Measurements from ENCODE around the gene PIGN.
A peak's percentile ranks its signal among the peaks of the same experiment; 100 is the strongest.

Gene PIGN

DNA sequence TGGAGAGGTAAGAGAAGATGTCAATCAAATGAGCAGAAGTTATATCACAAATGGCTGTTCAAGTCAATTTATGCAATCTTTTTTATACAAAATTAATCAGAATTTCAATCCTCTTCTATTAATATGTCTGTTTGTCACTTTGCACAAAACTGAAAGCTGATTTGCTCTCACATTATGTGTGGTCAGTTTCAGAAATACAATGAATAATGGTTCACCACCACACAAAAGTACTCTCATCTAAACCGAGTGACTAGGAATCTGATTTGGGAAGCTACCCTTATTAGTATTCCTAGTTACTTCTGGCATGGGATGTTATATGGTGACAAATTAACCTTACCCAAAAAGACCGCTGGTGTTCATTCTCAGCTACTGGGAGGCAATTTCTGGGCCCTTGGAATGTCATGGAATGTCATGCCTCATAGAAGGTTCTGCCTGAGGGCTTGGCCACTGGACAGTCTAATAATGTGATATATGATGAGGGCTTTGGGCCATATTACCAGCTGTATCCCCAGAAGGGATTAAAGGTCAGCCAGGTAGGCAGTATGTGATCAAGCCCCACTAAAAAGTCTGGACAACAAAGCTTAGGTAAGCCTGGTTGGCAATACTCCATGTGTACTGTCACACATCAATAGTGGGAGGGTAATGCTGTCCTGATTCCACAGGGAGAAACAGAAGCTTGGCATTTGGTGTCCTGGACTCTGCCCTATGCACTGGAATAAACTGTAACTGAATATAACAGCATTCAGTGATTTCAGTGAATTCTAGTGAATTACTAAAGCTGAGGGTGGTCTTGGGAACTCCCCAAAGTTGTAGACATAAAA is 113.2 kb downstream of the PIGN start:
- no peak for TF ChIP-seq CTCF (conservative IDR thresholded peaks at IDR 0.05; ENCODE audit: control insufficient read depth, insufficient read depth, low read depth, low read length)
- H3K4me3 ChIP-seq (ENCODE audit: control insufficient read depth, low read depth, low read length): no peak overlapping the region
- DNase-seq (ENCODE audit: low read depth): no peak

DNA sequence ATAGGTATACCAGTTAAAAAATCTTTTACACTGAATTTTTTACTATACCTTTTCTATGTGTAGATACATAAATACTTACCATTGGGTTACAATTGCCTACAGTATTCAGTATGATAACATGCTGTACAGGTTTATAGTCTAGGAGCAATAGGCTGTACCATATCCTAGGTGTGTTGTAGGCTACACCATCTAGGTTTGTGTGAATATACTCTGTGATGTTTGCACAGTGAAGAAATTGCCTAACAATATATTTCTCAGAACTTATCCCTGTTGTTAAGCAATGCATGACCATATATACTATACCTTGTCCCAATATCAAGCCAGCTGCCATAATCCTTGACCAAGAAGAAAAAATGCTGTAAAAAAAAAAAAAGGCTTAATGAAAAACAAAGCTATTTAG is 114.5 kb downstream of the PIGN start:
- no peak for DNase-seq (ENCODE audit: low read depth)
- no peak for TF ChIP-seq CTCF (conservative IDR thresholded peaks at IDR 0.05; ENCODE audit: control insufficient read depth, insufficient read depth, low read depth, low read length)
- no peak overlapping the region for H3K4me3 ChIP-seq (ENCODE audit: control insufficient read depth, low read depth, low read length)

DNA sequence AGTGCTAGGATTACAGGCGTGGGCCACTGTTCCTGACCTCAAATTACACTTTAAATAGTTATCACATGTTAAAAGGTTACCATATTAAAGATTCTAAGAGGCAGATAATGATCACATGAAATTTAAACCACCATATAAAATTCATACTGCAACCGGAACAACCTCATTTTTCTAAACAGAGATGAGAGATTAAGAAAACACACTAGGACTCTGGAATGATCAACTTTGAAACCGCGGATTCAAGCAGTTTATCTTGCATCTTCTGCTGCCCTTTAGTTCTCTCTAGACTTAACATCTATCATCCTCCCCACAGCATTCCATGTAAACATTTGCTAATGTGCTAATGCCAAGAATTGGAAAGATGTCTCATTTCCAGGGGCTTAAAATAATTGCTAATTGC is 115.8 kb downstream of the PIGN start:
- DNase-seq (ENCODE audit: low read depth): no peak
- TF ChIP-seq CTCF (conservative IDR thresholded peaks at IDR 0.05; ENCODE audit: control insufficient read depth, insufficient read depth, low read depth, low read length): no peak
- H3K4me3 ChIP-seq (ENCODE audit: control insufficient read depth, low read depth, low read length): no peak overlapping the region

DNA sequence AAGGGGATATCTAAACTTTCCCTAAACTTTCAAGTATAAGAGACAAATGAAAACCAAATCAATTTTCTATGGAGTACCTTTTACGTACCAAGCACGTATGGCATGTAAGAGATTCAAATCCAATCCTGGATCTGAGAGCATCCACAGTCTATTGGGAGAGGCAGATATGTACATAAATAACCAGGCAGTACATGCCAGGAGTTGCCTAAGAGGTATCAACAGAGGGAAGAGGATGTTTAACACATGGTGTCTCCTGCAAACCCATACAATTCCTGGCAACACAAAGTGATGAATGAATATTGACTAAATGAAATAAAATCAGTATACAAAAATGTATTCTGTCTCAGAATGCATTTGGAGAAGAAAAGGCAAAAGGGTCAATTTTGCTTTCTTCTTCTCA is 116.6 kb downstream of the PIGN start:
- peak; percentile 43 for DNase-seq (ENCODE audit: low read depth)
- TF ChIP-seq CTCF (conservative IDR thresholded peaks at IDR 0.05; ENCODE audit: control insufficient read depth, insufficient read depth, low read depth, low read length): no peak

DNA sequence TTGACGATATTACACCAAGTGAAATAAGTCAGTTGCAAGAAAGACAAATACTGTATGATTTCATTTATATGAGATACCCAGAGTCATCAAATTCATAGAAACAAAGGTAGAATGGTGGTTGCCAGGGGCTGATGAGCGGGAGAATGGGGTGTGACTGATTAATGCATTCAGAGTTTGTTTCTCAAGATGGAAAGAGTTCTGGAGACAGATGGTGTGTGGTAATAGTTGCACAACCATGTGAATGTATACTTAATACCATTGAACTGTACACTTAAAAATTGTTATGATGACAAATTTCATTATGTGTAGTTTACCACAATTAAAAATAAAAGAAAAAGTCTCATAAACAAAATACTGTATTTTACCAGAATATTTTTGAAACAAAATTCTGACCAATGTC is 117.3 kb downstream of the PIGN start:
- H3K4me3 ChIP-seq (ENCODE audit: control insufficient read depth, low read depth, low read length): no peak overlapping the region
- DNase-seq (ENCODE audit: low read depth): peak; percentile 48
- TF ChIP-seq CTCF (conservative IDR thresholded peaks at IDR 0.05; ENCODE audit: control insufficient read depth, insufficient read depth, low read depth, low read length): no peak

More for the DNA sequence above, 116.6 kb downstream of the PIGN start:
- H3K4me3 ChIP-seq (ENCODE audit: control insufficient read depth, low read depth, low read length): no peak overlapping the region

GRCh38 chr18:62066102-62066818 is 120.6 kb downstream of the PIGN start:
- H3K4me3 ChIP-seq (ENCODE audit: control insufficient read depth, low read depth, low read length): no peak overlapping the region
- no peak for TF ChIP-seq CTCF (conservative IDR thresholded peaks at IDR 0.05; ENCODE audit: control insufficient read depth, insufficient read depth, low read depth, low read length)
- no peak for DNase-seq (ENCODE audit: low read depth)
